Measurements from ENCODE around the gene METTL25B.

The METTL25B gene

DNA sequence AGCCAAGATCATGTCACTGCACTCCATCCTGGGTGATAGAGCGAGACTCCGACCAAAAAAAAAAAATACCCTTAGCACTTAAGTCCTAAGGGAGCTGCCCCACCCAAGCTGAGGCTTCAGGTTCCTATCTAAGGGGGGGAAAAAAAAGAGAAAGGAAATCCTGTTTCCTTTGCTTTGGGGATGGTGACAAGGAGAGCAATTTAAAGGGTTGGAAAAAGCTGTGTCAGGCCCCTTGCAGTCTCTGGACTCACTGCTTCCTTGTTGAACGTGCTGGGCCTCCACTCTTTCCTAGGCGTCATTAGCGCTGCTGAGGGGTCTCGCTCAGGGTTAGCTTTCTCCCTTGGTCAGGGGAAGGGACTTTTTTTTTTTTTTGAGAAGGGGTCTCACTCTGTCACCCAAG, 57.2 kb downstream of the METTL25B start:
- Histone ChIP-seq H3K9me3 (no peaks in the 10 kb centered on the region), H3K4me3 (ENCODE audit: low read depth in 1 of 2, low read length in 1 of 2) (no peak overlapping the region), H3K27me3 (no peaks in the 10 kb centered on the region), H3K36me3 (peaks cover 70% of the 10 kb centered on the region), H3K27ac (no peak overlapping the region), H3K4me1 (ENCODE audit: control insufficient read depth in 1 of 2, insufficient read depth in 1 of 2, low read depth in 1 of 2, low read length in 1 of 2) (peaks cover 0 to 3% of the 10 kb centered on the region in 2 experiments)
- TF ChIP-seq, protein P1, sequence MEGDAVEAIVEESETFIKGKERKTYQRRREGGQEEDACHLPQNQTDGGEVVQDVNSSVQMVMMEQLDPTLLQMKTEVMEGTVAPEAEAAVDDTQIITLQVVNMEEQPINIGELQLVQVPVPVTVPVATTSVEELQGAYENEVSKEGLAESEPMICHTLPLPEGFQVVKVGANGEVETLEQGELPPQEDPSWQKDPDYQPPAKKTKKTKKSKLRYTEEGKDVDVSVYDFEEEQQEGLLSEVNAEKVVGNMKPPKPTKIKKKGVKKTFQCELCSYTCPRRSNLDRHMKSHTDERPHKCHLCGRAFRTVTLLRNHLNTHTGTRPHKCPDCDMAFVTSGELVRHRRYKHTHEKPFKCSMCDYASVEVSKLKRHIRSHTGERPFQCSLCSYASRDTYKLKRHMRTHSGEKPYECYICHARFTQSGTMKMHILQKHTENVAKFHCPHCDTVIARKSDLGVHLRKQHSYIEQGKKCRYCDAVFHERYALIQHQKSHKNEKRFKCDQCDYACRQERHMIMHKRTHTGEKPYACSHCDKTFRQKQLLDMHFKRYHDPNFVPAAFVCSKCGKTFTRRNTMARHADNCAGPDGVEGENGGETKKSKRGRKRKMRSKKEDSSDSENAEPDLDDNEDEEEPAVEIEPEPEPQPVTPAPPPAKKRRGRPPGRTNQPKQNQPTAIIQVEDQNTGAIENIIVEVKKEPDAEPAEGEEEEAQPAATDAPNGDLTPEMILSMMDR (IDR thresholded peaks at IDR 0.05) = no peak
